HepG2 (cell line): ENCODE measurements around the gene ESR2.

Experiments
- FOXM1 ChIP-seq: sonication (generic); formaldehyde crosslinking; IDR thresholded peaks from 2 replicates; pipeline ENCODE4 v1.5.0; 2020; ENCODE audit warnings: missing genetic modification reagents
- FOXP1 ChIP-seq, 2 experiments: fragments of 450-650 bp in 1 of 2; IDR thresholded peaks; 2 replicates each; pipeline ENCODE4 v1.6.1; 2017 to 2018; ENCODE audit warnings: antibody characterized with exemption in 1 of 2
- MXD4 ChIP-seq: IDR thresholded peaks from 2 replicates; pipeline ENCODE4 v1.6.1; 2016; ENCODE audit warnings: mild to moderate bottlenecking, missing biosample characterization, missing genetic modification reagents
- SIN3A ChIP-seq: IDR thresholded peaks from 2 replicates; pipeline ENCODE4 v1.6.1; 2011; ENCODE audit warnings: low read depth, mild to moderate bottlenecking, control low read depth, low read length, borderline replicate concordance
- SP1 ChIP-seq, 2 experiments: fragments of 450-650 bp in 1 of 2; sonication (generic) in 1 of 2; formaldehyde crosslinking in 1 of 2; IDR thresholded peaks; 2 replicates each; pipeline versions ENCODE4 v1.4.0 to v1.6.1; 2016 to 2020; ENCODE audit warnings: missing genetic modification reagents in 1 of 2
- ZNF550 ChIP-seq: sonication (generic); formaldehyde crosslinking; IDR thresholded peaks from 2 replicates; pipeline ENCODE4 v1.4.0; 2020; ENCODE audit warnings: mild to moderate bottlenecking, missing genetic modification reagents, borderline replicate concordance
- TF ChIP-seq, protein P1 (sequence below): sonication (generic); formaldehyde crosslinking; IDR thresholded peaks from 2 replicates; pipeline ENCODE4 v1.9.0; 2021; ENCODE audit warnings: missing genetic modification reagents, borderline replicate concordance
- TF ChIP-seq, protein P2 (sequence below): sonication (generic); formaldehyde crosslinking; IDR thresholded peaks from 2 replicates; pipeline ENCODE4 v1.4.0; 2020; ENCODE audit warnings: missing genetic modification reagents, mild to moderate bottlenecking, borderline replicate concordance
- TF ChIP-seq, protein P3 (sequence below): sonication (generic); formaldehyde crosslinking; IDR thresholded peaks from 2 replicates; pipeline ENCODE4 v1.5.0; 2020; ENCODE audit warnings: mild to moderate bottlenecking, missing genetic modification reagents, moderate library complexity
- TF ChIP-seq, protein P4 (sequence below): sonication (generic); formaldehyde crosslinking; IDR thresholded peaks from 2 replicates; pipeline ENCODE4 v1.5.0; 2020; ENCODE audit warnings: missing genetic modification reagents
- TF ChIP-seq, protein P5 (sequence below): sonication (generic); formaldehyde crosslinking; IDR thresholded peaks from 2 replicates; pipeline ENCODE4 v1.8.1; 2023; ENCODE audit warnings: missing genetic modification reagents, inconsistent platforms, borderline replicate concordance

DNA sequence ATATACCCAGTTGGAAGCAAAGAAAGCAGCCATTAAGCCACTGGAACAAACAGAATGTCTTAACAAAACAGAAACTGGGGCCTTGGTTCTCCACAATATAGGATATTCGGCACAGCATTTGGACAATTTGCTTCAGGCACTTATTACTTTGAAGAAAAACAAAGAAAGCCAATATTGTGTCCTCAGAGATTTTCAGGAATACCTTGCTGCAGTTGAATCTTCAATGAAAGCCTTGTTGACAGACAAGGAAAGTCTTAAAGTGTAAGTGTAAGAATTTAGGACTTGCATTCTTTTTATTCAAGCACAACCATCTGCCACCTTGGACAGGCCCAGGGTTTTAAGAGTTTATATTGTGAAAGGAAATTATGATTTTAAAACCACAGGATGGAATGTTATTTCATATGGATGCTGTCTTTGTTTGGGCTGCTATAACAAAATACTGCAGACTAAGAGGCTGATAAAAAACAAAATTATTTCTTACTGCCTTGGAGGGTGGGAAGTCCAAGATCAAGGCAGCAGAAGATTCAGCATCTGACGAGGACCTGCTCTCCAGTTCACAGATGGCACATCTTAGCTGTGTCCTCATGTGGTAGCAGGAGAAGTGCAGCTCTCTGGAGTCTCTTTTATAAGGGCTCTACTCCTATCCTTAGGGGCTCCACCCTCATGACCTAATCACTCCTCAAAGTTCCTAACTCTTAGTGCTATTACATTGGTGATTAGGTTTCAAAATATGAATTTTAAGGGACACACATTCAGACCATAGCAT is 244.4 kb downstream of the ESR2 start:
- TF ChIP-seq, protein P1, sequence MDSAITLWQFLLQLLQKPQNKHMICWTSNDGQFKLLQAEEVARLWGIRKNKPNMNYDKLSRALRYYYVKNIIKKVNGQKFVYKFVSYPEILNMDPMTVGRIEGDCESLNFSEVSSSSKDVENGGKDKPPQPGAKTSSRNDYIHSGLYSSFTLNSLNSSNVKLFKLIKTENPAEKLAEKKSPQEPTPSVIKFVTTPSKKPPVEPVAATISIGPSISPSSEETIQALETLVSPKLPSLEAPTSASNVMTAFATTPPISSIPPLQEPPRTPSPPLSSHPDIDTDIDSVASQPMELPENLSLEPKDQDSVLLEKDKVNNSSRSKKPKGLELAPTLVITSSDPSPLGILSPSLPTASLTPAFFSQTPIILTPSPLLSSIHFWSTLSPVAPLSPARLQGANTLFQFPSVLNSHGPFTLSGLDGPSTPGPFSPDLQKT, result no peak
- TF ChIP-seq, protein P2, sequence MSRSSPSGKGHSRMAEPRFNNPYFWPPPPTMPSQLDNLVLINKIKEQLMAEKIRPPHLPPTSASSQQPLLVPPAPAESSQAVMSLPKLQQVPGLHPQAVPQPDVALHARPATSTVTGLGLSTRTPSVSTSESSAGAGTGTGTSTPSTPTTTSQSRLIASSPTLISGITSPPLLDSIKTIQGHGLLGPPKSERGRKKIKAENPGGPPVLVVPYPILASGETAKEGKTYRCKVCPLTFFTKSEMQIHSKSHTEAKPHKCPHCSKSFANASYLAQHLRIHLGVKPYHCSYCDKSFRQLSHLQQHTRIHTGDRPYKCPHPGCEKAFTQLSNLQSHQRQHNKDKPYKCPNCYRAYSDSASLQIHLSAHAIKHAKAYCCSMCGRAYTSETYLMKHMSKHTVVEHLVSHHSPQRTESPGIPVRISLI (CRISPR knock-in tag), result no peak
- no peak for TF ChIP-seq FOXP1 (IDR thresholded peaks at IDR 0.05)
- no peak for TF ChIP-seq FOXP1 (CRISPR knock-in tag; IDR thresholded peaks at IDR 0.05)
- TF ChIP-seq, protein P3, sequence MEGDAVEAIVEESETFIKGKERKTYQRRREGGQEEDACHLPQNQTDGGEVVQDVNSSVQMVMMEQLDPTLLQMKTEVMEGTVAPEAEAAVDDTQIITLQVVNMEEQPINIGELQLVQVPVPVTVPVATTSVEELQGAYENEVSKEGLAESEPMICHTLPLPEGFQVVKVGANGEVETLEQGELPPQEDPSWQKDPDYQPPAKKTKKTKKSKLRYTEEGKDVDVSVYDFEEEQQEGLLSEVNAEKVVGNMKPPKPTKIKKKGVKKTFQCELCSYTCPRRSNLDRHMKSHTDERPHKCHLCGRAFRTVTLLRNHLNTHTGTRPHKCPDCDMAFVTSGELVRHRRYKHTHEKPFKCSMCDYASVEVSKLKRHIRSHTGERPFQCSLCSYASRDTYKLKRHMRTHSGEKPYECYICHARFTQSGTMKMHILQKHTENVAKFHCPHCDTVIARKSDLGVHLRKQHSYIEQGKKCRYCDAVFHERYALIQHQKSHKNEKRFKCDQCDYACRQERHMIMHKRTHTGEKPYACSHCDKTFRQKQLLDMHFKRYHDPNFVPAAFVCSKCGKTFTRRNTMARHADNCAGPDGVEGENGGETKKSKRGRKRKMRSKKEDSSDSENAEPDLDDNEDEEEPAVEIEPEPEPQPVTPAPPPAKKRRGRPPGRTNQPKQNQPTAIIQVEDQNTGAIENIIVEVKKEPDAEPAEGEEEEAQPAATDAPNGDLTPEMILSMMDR (CRISPR knock-in tag), result no peak
- no peak for TF ChIP-seq FOXM1
- TF ChIP-seq, protein P4, sequence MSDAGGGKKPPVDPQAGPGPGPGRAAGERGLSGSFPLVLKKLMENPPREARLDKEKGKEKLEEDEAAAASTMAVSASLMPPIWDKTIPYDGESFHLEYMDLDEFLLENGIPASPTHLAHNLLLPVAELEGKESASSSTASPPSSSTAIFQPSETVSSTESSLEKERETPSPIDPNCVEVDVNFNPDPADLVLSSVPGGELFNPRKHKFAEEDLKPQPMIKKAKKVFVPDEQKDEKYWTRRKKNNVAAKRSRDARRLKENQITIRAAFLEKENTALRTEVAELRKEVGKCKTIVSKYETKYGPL (CRISPR knock-in tag), result no peak
- no peak for TF ChIP-seq ZNF550 (CRISPR knock-in tag)
- TF ChIP-seq, protein P5, sequence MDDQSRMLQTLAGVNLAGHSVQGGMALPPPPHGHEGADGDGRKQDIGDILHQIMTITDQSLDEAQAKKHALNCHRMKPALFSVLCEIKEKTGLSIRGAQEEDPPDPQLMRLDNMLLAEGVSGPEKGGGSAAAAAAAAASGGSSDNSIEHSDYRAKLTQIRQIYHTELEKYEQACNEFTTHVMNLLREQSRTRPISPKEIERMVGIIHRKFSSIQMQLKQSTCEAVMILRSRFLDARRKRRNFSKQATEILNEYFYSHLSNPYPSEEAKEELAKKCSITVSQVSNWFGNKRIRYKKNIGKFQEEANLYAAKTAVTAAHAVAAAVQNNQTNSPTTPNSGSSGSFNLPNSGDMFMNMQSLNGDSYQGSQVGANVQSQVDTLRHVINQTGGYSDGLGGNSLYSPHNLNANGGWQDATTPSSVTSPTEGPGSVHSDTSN (CRISPR knock-in tag), result no peak
- TF ChIP-seq MXD4, result no peak
- no peak for TF ChIP-seq SIN3A
- TF ChIP-seq SP1 (IDR thresholded peaks at IDR 0.05), result no peak
- TF ChIP-seq SP1 (CRISPR knock-in tag; IDR thresholded peaks at IDR 0.05), result no peak
